ENCODE measurements around the gene PLAC1.
A peak's percentile ranks its signal among the peaks of the same experiment; 100 is the strongest.

The PLAC1 gene

GRCh38 chrX:134673123-134673522 is 14.9 kb upstream of the PLAC1 start:
- DNase-seq (ENCODE audit: low read depth, low spot score): no peak
- H3K4me3 ChIP-seq (ENCODE audit: low read depth, low read length): no peak overlapping the region
- POLR2A ChIA-PET: no interaction called here
- CTCF ChIA-PET: no interaction called here
- no peak for TF ChIP-seq CTCF (IDR thresholded peaks at IDR 0.05; ENCODE audit: insufficient read depth, low read length, missing control alignments)

GRCh38 chrX:134672101-134672500 is 13.8 kb upstream of the PLAC1 start:
- no peak for TF ChIP-seq CTCF (IDR thresholded peaks at IDR 0.05; ENCODE audit: insufficient read depth, low read length, missing control alignments)
- ChIA-PET POLR2A (no interaction called here), CTCF (no interaction called here)
- DNase-seq (ENCODE audit: low read depth, low spot score): no peak
- no peak overlapping the region for H3K4me3 ChIP-seq (ENCODE audit: low read depth, low read length)

- POLR2A ChIA-PET: no interaction called here
- TF ChIP-seq CTCF (IDR thresholded peaks at IDR 0.05; ENCODE audit: insufficient read depth, low read length, missing control alignments): no peak
- no peak for DNase-seq (ENCODE audit: low read depth, low spot score)
Observed at GRCh38 chrX:134671294-134671693, 13.0 kb upstream of the PLAC1 start.

GRCh38 chrX:134670134-134670924 is 12.1 kb upstream of the PLAC1 start:
- POLR2A ChIA-PET: interaction anchor here (0.9 to 1.3 kb wide), 8 partner anchors 18 to 128 kb away, joined by 3 to 6 read pairs (median 3); no protein-coding TSS in a partner anchor
- CTCF ChIA-PET: no interaction called here
- no peak overlapping the region for H3K4me3 ChIP-seq (ENCODE audit: low read depth, low read length)
- no peak for TF ChIP-seq CTCF (IDR thresholded peaks at IDR 0.05; ENCODE audit: insufficient read depth, low read length, missing control alignments)
- peak; percentile 70 for DNase-seq (ENCODE audit: low read depth, low spot score)

More at GRCh38 chrX:134671294-134671693, 13.0 kb upstream of the PLAC1 start:
- CTCF ChIA-PET: no interaction called here
- H3K4me3 ChIP-seq (ENCODE audit: low read depth, low read length): no peak overlapping the region

- CTCF ChIA-PET: no interaction called here
- POLR2A ChIA-PET: interaction anchor here (1.1 to 1.3 kb wide), 7 partner anchors 19 to 127 kb away, joined by 3 to 6 read pairs (median 3); no protein-coding TSS in a partner anchor
- TF ChIP-seq CTCF (IDR thresholded peaks at IDR 0.05; ENCODE audit: insufficient read depth, low read length, missing control alignments): no peak
- H3K4me3 ChIP-seq (ENCODE audit: low read depth, low read length): peak overlapping the region; percentile 36
- DNase-seq (ENCODE audit: low read depth, low spot score): peak; percentile 69
Observed at GRCh38 chrX:134669378-134670098, 11.3 kb upstream of the PLAC1 start.

- no peak for DNase-seq (ENCODE audit: low read depth, low spot score)
- ChIA-PET CTCF (no interaction called here), POLR2A (interaction anchor here (1.3 kb wide), 1 partner anchor 42 kb away, joined by 4 read pairs; no protein-coding TSS in a partner anchor)
Observed at GRCh38 chrX:134664202-134664601, 5.9 kb upstream of the PLAC1 start.

More at GRCh38 chrX:134664202-134664601, 5.9 kb upstream of the PLAC1 start:
- H3K4me3 ChIP-seq (ENCODE audit: low read depth, low read length): no peak overlapping the region
- TF ChIP-seq CTCF (IDR thresholded peaks at IDR 0.05; ENCODE audit: insufficient read depth, low read length, missing control alignments): no peak

Measured in AG04449 (cell line).